Measurements from ENCODE around the gene SNAP25. TPM values are rescaled to one million over a fixed set of nuclear protein-coding genes. Genes with fewer than 3 reads are reported as not detected.

The SNAP25 gene
- total RNA-seq, 1 donor from 2014 or later, result 0.60 TPM

GRCh38 chr20:10250902-10251301 is 32.3 kb downstream of the SNAP25 start:
- H3K27ac Mint-ChIP-seq (ENCODE audit: unreplicated experiment), result no peak overlapping the region
- TF ChIP-seq, protein P1, sequence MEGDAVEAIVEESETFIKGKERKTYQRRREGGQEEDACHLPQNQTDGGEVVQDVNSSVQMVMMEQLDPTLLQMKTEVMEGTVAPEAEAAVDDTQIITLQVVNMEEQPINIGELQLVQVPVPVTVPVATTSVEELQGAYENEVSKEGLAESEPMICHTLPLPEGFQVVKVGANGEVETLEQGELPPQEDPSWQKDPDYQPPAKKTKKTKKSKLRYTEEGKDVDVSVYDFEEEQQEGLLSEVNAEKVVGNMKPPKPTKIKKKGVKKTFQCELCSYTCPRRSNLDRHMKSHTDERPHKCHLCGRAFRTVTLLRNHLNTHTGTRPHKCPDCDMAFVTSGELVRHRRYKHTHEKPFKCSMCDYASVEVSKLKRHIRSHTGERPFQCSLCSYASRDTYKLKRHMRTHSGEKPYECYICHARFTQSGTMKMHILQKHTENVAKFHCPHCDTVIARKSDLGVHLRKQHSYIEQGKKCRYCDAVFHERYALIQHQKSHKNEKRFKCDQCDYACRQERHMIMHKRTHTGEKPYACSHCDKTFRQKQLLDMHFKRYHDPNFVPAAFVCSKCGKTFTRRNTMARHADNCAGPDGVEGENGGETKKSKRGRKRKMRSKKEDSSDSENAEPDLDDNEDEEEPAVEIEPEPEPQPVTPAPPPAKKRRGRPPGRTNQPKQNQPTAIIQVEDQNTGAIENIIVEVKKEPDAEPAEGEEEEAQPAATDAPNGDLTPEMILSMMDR (IDR thresholded peaks at IDR 0.05), result no peak
- H3K4me1 Mint-ChIP-seq (ENCODE audit: low read depth), result no peaks in the 10 kb centered on the region
- H3K27me3 Mint-ChIP-seq (ENCODE audit: low read depth), result peaks cover 3% of the 10 kb centered on the region
- no peak for DNase-seq (ENCODE audit: low spot score)
- no peak overlapping the region for H3K4me3 Mint-ChIP-seq (ENCODE audit: unreplicated experiment)
- H3K9me3 Mint-ChIP-seq (ENCODE audit: low read depth), result no peaks in the 10 kb centered on the region
- H3K36me3 Mint-ChIP-seq (ENCODE audit: low read depth), result no peaks in the 10 kb centered on the region

GRCh38 chr20:10253780-10254179 is 35.1 kb downstream of the SNAP25 start:
- no peak overlapping the region for H3K27ac Mint-ChIP-seq (ENCODE audit: unreplicated experiment)
- DNase-seq (ENCODE audit: low spot score), result no peak
- peaks cover 3% of the 10 kb centered on the region for H3K27me3 Mint-ChIP-seq (ENCODE audit: low read depth)
- H3K4me3 Mint-ChIP-seq (ENCODE audit: unreplicated experiment), result no peak overlapping the region
- no peaks in the 10 kb centered on the region for H3K4me1 Mint-ChIP-seq (ENCODE audit: low read depth)
- H3K9me3 Mint-ChIP-seq (ENCODE audit: low read depth), result no peaks in the 10 kb centered on the region
- TF ChIP-seq, protein P1 (IDR thresholded peaks at IDR 0.05), result no peak
- H3K36me3 Mint-ChIP-seq (ENCODE audit: low read depth), result no peaks in the 10 kb centered on the region

GRCh38 chr20:10255846-10256245 is 37.2 kb downstream of the SNAP25 start:
- H3K4me3 Mint-ChIP-seq (ENCODE audit: unreplicated experiment), result no peak overlapping the region
- DNase-seq (ENCODE audit: low spot score), result no peak
- no peaks in the 10 kb centered on the region for H3K9me3 Mint-ChIP-seq (ENCODE audit: low read depth)
- TF ChIP-seq, protein P1 (IDR thresholded peaks at IDR 0.05), result no peak
- no peaks in the 10 kb centered on the region for H3K4me1 Mint-ChIP-seq (ENCODE audit: low read depth)
- peaks cover 3% of the 10 kb centered on the region for H3K27me3 Mint-ChIP-seq (ENCODE audit: low read depth)
- H3K36me3 Mint-ChIP-seq (ENCODE audit: low read depth), result no peaks in the 10 kb centered on the region
- no peak overlapping the region for H3K27ac Mint-ChIP-seq (ENCODE audit: unreplicated experiment)

- peaks cover 6% of the 10 kb centered on the region for H3K27me3 Mint-ChIP-seq (ENCODE audit: low read depth)
- no peaks in the 10 kb centered on the region for H3K9me3 Mint-ChIP-seq (ENCODE audit: low read depth)
- no peak for DNase-seq (ENCODE audit: low spot score)
- no peaks in the 10 kb centered on the region for H3K36me3 Mint-ChIP-seq (ENCODE audit: low read depth)
- no peak overlapping the region for H3K4me3 Mint-ChIP-seq (ENCODE audit: unreplicated experiment)
- peaks cover 8% of the 10 kb centered on the region for H3K4me1 Mint-ChIP-seq (ENCODE audit: low read depth)
- TF ChIP-seq, protein P1 (IDR thresholded peaks at IDR 0.05), result no peak
- no peak overlapping the region for H3K27ac Mint-ChIP-seq (ENCODE audit: unreplicated experiment)
These were observed 40.5 kb downstream of the SNAP25 start for GRCh38 chr20:10259166-10259565.

- peaks cover 11% of the 10 kb centered on the region for H3K4me1 Mint-ChIP-seq (ENCODE audit: low read depth)
- H3K36me3 Mint-ChIP-seq (ENCODE audit: low read depth), result no peaks in the 10 kb centered on the region
- no peaks in the 10 kb centered on the region for H3K9me3 Mint-ChIP-seq (ENCODE audit: low read depth)
- H3K27ac Mint-ChIP-seq (ENCODE audit: unreplicated experiment), result no peak overlapping the region
- H3K4me3 Mint-ChIP-seq (ENCODE audit: unreplicated experiment), result no peak overlapping the region
- no peak for DNase-seq (ENCODE audit: low spot score)
- H3K27me3 Mint-ChIP-seq (ENCODE audit: low read depth), result peaks cover 6% of the 10 kb centered on the region
- TF ChIP-seq, protein P1 (IDR thresholded peaks at IDR 0.05), result no peak
These were observed 41.7 kb downstream of the SNAP25 start for GRCh38 chr20:10260316-10260715.
